HCT116 (cell line): ENCODE data around the gene PDK4. TPM values are rescaled to one million over a fixed set of nuclear protein-coding genes. Genes with fewer than 3 reads are reported as not detected.

Experiments used
- ATAC-seq: fragments of 200-7000 bp; cut with Tn5 transposase; 2 replicates; pipeline ENCODE4 v1.9.1; 2020; ENCODE audit warnings: mild to moderate bottlenecking, moderate library complexity
- BruUV-seq: library from RNA; stranded (reverse); fragments of 400-500 nt; replicated peaks from 2 replicates; lab custom pipeline; 2021; lab: Mats Ljungman, UMichigan
- CTCF ChIA-PET: fragments of 300-600 bp; sonication (Branson Sonifier 250); formaldehyde crosslinking; loops from one replicate; lab custom pipeline; 2021; ENCODE audit warnings: antibody characterized with exemption; lab: Charles Lee
- POLR2A ChIA-PET: fragments of 300-600, 350-600 bp; sonication (Branson Sonifier 250); formaldehyde crosslinking; loops from one replicate; lab custom pipeline; 2021; ENCODE audit warnings: antibody characterized with exemption; lab: Charles Lee
- RAD21 ChIA-PET, 2 experiments: fragments of 300-600 bp; sonication (Branson Sonifier 250); formaldehyde crosslinking; loops; one replicate each; lab custom pipeline; 2023; ENCODE audit warnings: low total read pairs in 2 of 2; ENCODE audit not compliant: uncharacterized antibody in 2 of 2, unreplicated experiment in 2 of 2, low non-redundant PET in 1 of 2; lab: Charles Lee
- DNase-seq: peaks from one replicate; pipeline ENCODE4 v3.0.0-alpha.2; 2010; ENCODE audit warnings: low read depth, low spot score
- H2AFZ ChIP-seq: fragments of 200-600 bp; shearing (Covaris generic), sonication (generic); 2 replicates; pipeline ENCODE4 v1.6.1; 2017; ENCODE audit warnings: low read depth, mixed run types, mixed read lengths, antibody characterized with exemption, low read length; ENCODE audit not compliant: poor library complexity, severe bottlenecking
- H3K27ac ChIP-seq: 2 replicates; pipeline ENCODE4 v1.5.1; 2012; ENCODE audit warnings: low read depth, low read length
- H3K27me3 ChIP-seq: fragments of 200-600 bp; sonication (generic); 2 replicates; pipeline ENCODE4 v1.6.1; 2016; ENCODE audit warnings: mixed run types, low read length, mixed read lengths; ENCODE audit not compliant: insufficient read depth
- H3K36me3 ChIP-seq, 2 experiments: fragments of 200-500 bp in 1 of 2; fragments of 200-600 bp in 1 of 2; sonication (Bioruptor generic) in 1 of 2; sonication (generic) in 1 of 2; 2 replicates each; pipeline versions ENCODE4 v1.5.1 to v1.6.1; 2014 to 2016; ENCODE audit warnings: low read length in 2 of 2, inconsistent platforms in 1 of 2, mixed read lengths in 1 of 2, mixed run types in 1 of 2; ENCODE audit not compliant: insufficient read depth in 2 of 2, control insufficient read depth in 1 of 2
- H3K4me1 ChIP-seq, 2 experiments: fragments of 200-600 bp in 1 of 2; sonication (generic) in 1 of 2; 2 replicates each; pipeline versions ENCODE4 v1.5.1 to v1.6.1; 2012 to 2017; ENCODE audit warnings: low read length in 2 of 2, inconsistent platforms in 1 of 2, mild to moderate bottlenecking in 1 of 2, mixed read lengths in 1 of 2, mixed run types in 1 of 2, moderate library complexity in 1 of 2; ENCODE audit not compliant: insufficient read depth in 2 of 2, control insufficient read depth in 1 of 2
- H3K4me2 ChIP-seq: fragments of 200-600 bp; sonication (generic); 2 replicates; pipeline ENCODE4 v1.6.1; 2017; ENCODE audit warnings: mixed run types, low read length, mixed read lengths
- H3K4me3 ChIP-seq, 2 experiments: fragments of 200-600 bp in 1 of 2; sonication (generic) in 1 of 2; replicated peaks in 1 of 2; 2 replicates each; pipeline ENCODE4 v1.5.1; 2011 to 2016; ENCODE audit warnings: low read length in 2 of 2, control low read depth in 1 of 2, low read depth in 1 of 2, mild to moderate bottlenecking in 1 of 2, mixed read lengths in 1 of 2, mixed run types in 1 of 2
- H3K79me2 ChIP-seq: fragments of 200-600 bp; sonication (generic); 2 replicates; pipeline ENCODE4 v1.6.1; 2017; ENCODE audit warnings: mild to moderate bottlenecking, mixed run types, low read length, moderate library complexity, mixed read lengths; ENCODE audit not compliant: insufficient read depth
- H3K9ac ChIP-seq: fragments of 200-600 bp; sonication (generic); 2 replicates; pipeline ENCODE4 v1.6.1; 2016; ENCODE audit warnings: low read length, mixed read lengths
- H3K9me2 ChIP-seq: fragments of 200-600 bp; sonication (generic), shearing (Covaris generic); 2 replicates; pipeline ENCODE4 v1.6.1; 2017; ENCODE audit warnings: mixed run types, mild to moderate bottlenecking, moderate library complexity; ENCODE audit not compliant: insufficient read depth
- H3K9me3 ChIP-seq, 2 experiments: fragments of 200-500 bp in 1 of 2; fragments of 200-600 bp in 1 of 2; sonication (Bioruptor generic) in 1 of 2; sonication (generic) in 1 of 2; 2 replicates each; pipeline ENCODE4 v1.6.1; 2014 to 2017; ENCODE audit warnings: low read length in 2 of 2, mixed read lengths in 2 of 2, inconsistent platforms in 1 of 2, low read depth in 1 of 2, mild to moderate bottlenecking in 1 of 2, mixed run types in 1 of 2, moderate library complexity in 1 of 2; ENCODE audit not compliant: control insufficient read depth in 1 of 2, insufficient read depth in 1 of 2
- H4K20me1 ChIP-seq: fragments of 200-600 bp; sonication (generic), shearing (Covaris generic); 2 replicates; pipeline ENCODE4 v1.6.1; 2017; ENCODE audit warnings: mixed run types, mild to moderate bottlenecking, moderate library complexity; ENCODE audit not compliant: insufficient read depth
- CBX3 ChIP-seq: IDR thresholded peaks from 2 replicates; pipeline ENCODE4 v1.6.1; 2012; ENCODE audit warnings: low read depth
- CEBPB ChIP-seq: IDR thresholded peaks from 2 replicates; pipeline ENCODE4 v1.6.1; 2012; ENCODE audit warnings: low read depth
- EGR1 ChIP-seq: IDR thresholded peaks from 2 replicates; pipeline ENCODE4 v1.6.1; 2012; ENCODE audit warnings: low read depth
- EZH2phosphoT487 ChIP-seq: fragments of 200-600 bp; IDR thresholded peaks from 2 replicates; pipeline ENCODE4 v1.6.1; 2018; ENCODE audit warnings: antibody characterized with exemption, borderline replicate concordance
- FOSL1 ChIP-seq: IDR thresholded peaks from 2 replicates; pipeline ENCODE4 v1.6.1; 2012; ENCODE audit warnings: low read depth
- JUND ChIP-seq: IDR thresholded peaks from 2 replicates; pipeline ENCODE4 v1.6.1; 2012
- POLR2A ChIP-seq: IDR thresholded peaks from 2 replicates; pipeline ENCODE4 v1.7.0; 2011; ENCODE audit warnings: borderline replicate concordance; ENCODE audit not compliant: insufficient read depth, insufficient read length; ENCODE audit errors: extremely low read depth
- POLR2AphosphoS5 ChIP-seq: IDR thresholded peaks from 2 replicates; pipeline ENCODE4 v1.6.1; 2011; ENCODE audit warnings: mild to moderate bottlenecking, low read depth, low read length, moderate library complexity
- RAD21 ChIP-seq: IDR thresholded peaks from 2 replicates; pipeline ENCODE4 v1.6.1; 2012; ENCODE audit warnings: low read depth, mild to moderate bottlenecking
- SP1 ChIP-seq: IDR thresholded peaks from 2 replicates; pipeline ENCODE4 v1.6.1; 2012; ENCODE audit warnings: low read depth
- YY1 ChIP-seq: IDR thresholded peaks from 2 replicates; pipeline ENCODE4 v1.6.1; 2011; ENCODE audit warnings: low read length, low read depth, moderate library complexity, mild to moderate bottlenecking; ENCODE audit not compliant: insufficient replicate concordance; ENCODE audit errors: extremely low read depth
- ZFX ChIP-seq: fragments of 450-650 bp; IDR thresholded peaks from 2 replicates; pipeline ENCODE4 v1.6.1; 2017
- intact Hi-C: fragments of 100-400 bp; cut with micrococcal nuclease; formaldehyde crosslinking; loops from 2 replicates; pipeline ENCODE4 v1.10.0; 2022
- total RNA-seq: library from RNA; stranded (reverse); gene quantifications from one replicate; pipeline ENCODE4 v1.2.1, GENCODE V29; 2021; ENCODE audit not compliant: unreplicated experiment
- TF ChIP-seq, protein P1 (sequence below): IDR thresholded peaks from 2 replicates; pipeline ENCODE4 v1.6.1; 2012
- TF ChIP-seq, protein P2 (sequence below): IDR thresholded peaks from 2 replicates; pipeline ENCODE4 v1.6.1; 2012; ENCODE audit warnings: low read depth
- TF ChIP-seq, protein P3 (sequence below): IDR thresholded peaks from 2 replicates; pipeline ENCODE4 v1.6.1; 2012

Gene PDK4
- total RNA-seq, 1 experiment from 2014 or later: 2.1 TPM

DNA sequence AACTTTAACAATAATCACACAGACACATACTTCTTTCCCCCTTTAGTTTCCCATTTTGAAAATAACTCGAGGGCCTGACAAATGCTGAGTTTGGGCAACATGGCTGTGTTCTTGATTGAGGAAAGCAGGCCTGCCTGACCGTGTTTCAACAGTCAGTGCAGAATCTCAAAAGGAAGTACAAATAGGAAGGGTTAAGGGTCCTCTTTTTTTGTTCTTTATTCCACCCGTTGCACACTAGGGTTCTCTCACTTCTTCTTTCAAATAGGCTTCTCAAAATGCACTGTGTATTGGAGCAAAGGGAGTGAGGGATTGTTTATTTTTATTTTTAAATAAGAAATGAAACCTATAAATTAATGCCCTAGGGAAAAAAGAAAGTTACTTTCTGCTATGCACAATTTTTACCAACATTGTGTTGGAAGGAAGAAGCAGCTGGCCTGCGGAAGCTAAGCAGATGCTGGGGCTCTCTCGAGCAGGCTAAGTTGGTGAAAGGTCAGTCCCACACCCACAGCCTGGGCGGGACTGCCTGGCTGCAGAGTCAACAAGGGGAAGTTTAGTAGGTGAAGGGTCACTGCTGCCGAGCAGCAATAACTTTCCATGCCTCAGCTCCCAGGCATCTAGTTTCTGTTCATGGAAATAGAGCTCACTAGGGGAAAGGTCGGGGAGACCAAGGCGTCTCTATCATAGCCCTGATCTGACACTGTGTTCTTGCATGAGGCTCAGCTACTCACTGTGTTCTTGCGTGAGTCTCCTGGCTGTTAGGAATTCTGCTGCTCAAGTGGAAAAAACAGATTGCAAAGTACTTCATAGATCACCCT lies 12.2 kb upstream of the PDK4 start:
- no peaks in the 10 kb centered on the region for H3K9me3 ChIP-seq
- H3K4me3 ChIP-seq: peak overlapping the region in 1 of 2 experiments; percentile 23; a peak in 3 of 4 replicates
- TF ChIP-seq EZH2phosphoT487 (no peak), EGR1 (peak; percentile 40; the same call in 1 of the 2 replicates), FOSL1 (peak; percentile 53; the same call in 1 of the 2 replicates), POLR2A (no peak), JUND (0 out of 2 replicates have a peak, but pooled peaks have one; percentile 20), CEBPB (peak; percentile 54; the same call in 1 of the 2 replicates), RAD21 (peak; percentile 12; the same call in 1 of the 2 replicates), ZFX (no peak), POLR2AphosphoS5 (peak; percentile 21; the same call in 1 of the 2 replicates), YY1 (no peak), CBX3 (peak; percentile 63), SP1 (peak; percentile 70)
- TF ChIP-seq, protein P1, sequence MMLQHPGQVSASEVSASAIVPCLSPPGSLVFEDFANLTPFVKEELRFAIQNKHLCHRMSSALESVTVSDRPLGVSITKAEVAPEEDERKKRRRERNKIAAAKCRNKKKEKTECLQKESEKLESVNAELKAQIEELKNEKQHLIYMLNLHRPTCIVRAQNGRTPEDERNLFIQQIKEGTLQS: no peak
- TF ChIP-seq, protein P2, sequence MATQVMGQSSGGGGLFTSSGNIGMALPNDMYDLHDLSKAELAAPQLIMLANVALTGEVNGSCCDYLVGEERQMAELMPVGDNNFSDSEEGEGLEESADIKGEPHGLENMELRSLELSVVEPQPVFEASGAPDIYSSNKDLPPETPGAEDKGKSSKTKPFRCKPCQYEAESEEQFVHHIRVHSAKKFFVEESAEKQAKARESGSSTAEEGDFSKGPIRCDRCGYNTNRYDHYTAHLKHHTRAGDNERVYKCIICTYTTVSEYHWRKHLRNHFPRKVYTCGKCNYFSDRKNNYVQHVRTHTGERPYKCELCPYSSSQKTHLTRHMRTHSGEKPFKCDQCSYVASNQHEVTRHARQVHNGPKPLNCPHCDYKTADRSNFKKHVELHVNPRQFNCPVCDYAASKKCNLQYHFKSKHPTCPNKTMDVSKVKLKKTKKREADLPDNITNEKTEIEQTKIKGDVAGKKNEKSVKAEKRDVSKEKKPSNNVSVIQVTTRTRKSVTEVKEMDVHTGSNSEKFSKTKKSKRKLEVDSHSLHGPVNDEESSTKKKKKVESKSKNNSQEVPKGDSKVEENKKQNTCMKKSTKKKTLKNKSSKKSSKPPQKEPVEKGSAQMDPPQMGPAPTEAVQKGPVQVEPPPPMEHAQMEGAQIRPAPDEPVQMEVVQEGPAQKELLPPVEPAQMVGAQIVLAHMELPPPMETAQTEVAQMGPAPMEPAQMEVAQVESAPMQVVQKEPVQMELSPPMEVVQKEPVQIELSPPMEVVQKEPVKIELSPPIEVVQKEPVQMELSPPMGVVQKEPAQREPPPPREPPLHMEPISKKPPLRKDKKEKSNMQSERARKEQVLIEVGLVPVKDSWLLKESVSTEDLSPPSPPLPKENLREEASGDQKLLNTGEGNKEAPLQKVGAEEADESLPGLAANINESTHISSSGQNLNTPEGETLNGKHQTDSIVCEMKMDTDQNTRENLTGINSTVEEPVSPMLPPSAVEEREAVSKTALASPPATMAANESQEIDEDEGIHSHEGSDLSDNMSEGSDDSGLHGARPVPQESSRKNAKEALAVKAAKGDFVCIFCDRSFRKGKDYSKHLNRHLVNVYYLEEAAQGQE: no peak
- TF ChIP-seq, protein P3, sequence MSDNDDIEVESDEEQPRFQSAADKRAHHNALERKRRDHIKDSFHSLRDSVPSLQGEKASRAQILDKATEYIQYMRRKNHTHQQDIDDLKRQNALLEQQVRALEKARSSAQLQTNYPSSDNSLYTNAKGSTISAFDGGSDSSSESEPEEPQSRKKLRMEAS: peak; percentile 31; the same call in 1 of the 2 replicates
- peaks cover 20 to 31% of the 10 kb centered on the region in 2 experiments for H3K4me1 ChIP-seq
- H3K9ac ChIP-seq: peak overlapping the region; percentile 16; the same call in 1 of the 2 replicates
- ChIA-PET RAD21 (no interaction called here), CTCF (interaction anchor here (0.8 to 1.0 kb wide), 2 partner anchors 64 kb away, joined by 3 to 4 read pairs; no protein-coding TSS in a partner anchor), POLR2A (interaction anchor here (1.0 to 1.1 kb wide), 2 partner anchors 10 to 33 kb away, joined by 3 to 4 read pairs; no protein-coding TSS in a partner anchor)
- no peaks in the 10 kb centered on the region for H4K20me1 ChIP-seq
- peak; percentile 93 for ATAC-seq
- no peaks in the 10 kb centered on the region for H3K9me2 ChIP-seq
- H3K4me2 ChIP-seq: peak overlapping the region; percentile 62
- intact Hi-C loops: no loop called here
- H3K27me3 ChIP-seq: no peaks in the 10 kb centered on the region
- H3K27ac ChIP-seq: no peak overlapping the region; the same call in 1 of the 2 replicates
- H3K36me3 ChIP-seq: no peaks in the 10 kb centered on the region
- BruUV-seq: no TSS peak
- H2AFZ ChIP-seq: peak overlapping the region; percentile 92
- H3K79me2 ChIP-seq: no peaks in the 10 kb centered on the region
- peak; percentile 60 for DNase-seq
